Retina (tissue), 1 donor: ENCODE results near the gene DCAF4.

Experiments used
- DNase-seq: peaks from one replicate; pipeline ENCODE4 v3.0.0-alpha.2; 2016

Gene DCAF4, protein sequence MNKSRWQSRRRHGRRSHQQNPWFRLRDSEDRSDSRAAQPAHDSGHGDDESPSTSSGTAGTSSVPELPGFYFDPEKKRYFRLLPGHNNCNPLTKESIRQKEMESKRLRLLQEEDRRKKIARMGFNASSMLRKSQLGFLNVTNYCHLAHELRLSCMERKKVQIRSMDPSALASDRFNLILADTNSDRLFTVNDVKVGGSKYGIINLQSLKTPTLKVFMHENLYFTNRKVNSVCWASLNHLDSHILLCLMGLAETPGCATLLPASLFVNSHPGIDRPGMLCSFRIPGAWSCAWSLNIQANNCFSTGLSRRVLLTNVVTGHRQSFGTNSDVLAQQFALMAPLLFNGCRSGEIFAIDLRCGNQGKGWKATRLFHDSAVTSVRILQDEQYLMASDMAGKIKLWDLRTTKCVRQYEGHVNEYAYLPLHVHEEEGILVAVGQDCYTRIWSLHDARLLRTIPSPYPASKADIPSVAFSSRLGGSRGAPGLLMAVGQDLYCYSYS

DNA sequence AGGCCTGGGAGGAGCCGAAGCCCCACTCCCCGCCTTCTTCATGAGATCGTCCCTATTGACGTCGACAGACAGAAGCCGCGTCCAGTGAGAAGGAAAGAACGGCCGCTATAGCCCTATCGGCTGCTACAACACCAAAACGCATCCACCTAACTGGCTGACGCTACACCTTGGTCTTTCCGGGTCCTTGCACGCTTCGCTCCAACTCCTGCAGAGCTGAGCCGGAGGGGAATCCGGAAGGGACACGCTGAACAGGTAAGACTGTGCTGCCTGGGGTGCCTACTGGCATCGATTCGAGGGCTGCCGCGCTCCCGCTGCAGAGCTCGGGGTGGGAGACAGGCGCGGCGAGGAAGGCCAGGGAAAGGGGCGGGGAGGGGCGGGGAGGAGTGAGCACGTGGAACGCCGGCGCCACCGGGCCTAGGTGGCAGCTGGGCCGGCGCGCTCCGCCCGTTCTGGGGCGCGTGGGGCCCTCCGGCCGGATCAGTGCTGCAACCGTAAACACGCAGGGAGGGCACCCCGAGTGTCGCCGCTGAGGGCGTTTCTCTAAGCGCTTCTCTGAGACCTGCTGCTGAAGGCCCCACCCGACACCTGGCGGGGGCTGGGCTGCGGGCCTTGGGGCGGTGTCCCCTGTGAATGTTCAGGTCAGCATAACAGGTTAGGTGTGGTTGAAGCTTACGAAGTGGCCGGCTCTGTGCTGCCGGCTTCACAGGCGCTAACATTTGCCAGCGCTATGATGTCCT is at the start of gene DCAF4:
TSS of gene DCAF4 (plus strand) at position 173 of the 737 bp plus-strand sequence. CDS start 11,515 bp downstream, outside the sequence.
- DNase-seq = peak; percentile 93

DNA sequence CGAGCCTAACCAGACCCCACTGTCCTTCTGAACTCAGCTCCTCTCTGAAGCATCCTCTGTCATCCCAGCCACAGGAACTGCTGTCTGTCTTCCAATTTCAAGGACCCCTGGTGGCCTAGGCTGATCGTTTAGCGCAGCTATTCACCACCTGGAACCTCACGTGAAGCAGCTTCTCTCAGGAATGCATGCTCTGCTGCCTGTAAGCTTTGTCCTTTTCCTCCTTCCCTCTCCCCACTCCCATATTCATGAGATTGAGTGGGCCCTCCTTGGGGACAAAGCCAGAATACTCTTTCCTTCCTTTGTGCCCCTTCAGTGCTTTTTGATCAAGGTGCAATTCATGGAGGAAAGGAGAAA is 49.6 kb upstream of the DCAF4 start:
- no peak for DNase-seq

- no peak for DNase-seq
Observed at GRCh38 chr14:72878746-72879145, 47.5 kb upstream of the DCAF4 start.

DNA sequence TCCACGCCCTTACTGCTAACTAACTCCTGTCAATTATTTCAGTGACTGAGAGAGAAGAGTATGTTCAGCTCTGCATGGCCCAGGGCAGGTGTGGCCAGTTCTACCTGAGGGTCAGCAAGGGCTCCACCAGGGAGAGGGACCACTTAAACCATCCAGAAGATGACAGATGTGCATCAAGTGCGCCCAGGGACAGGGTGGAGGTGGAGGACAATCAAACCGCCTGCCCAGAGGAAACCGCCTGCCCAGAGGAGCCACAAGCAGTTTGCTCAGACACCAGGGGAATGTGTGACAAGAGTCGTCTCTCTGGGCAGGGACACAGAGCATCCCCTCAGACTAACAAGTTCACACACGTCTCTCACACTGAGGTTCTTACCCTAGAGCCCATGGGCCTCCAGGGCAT is 46.8 kb upstream of the DCAF4 start:
- DNase-seq = no peak

GRCh38 chr14:72880164-72880563 is 46.1 kb upstream of the DCAF4 start:
- no peak for DNase-seq

GRCh38 chr14:72880820-72881219 is 45.4 kb upstream of the DCAF4 start:
- no peak for DNase-seq

DNA sequence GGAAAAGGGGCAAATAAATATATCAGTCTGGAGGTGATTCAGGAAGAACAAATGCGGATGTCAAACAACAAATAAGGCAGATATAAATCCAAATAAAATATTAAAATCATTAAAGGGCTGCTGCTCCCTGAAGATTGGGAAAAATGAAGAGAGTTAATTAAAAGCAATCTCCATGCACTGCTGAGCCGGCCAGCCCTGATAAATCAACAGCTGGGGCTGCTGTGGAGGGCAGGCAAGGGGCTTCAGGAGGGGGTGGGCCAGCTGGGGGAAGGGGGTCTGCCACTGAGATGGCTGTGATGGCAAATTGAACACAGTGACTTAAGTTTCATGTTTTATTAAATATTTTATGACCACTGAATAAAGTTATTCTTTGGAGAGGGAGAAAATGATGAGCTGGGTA is 44.7 kb upstream of the DCAF4 start:
- DNase-seq = no peak

GRCh38 chr14:72882047-72882446 is 44.2 kb upstream of the DCAF4 start:
- DNase-seq = no peak

GRCh38 chr14:72882463-72882862 is 43.8 kb upstream of the DCAF4 start:
- no peak for DNase-seq

GRCh38 chr14:72883109-72883508 is 43.2 kb upstream of the DCAF4 start:
- DNase-seq = no peak

DNA sequence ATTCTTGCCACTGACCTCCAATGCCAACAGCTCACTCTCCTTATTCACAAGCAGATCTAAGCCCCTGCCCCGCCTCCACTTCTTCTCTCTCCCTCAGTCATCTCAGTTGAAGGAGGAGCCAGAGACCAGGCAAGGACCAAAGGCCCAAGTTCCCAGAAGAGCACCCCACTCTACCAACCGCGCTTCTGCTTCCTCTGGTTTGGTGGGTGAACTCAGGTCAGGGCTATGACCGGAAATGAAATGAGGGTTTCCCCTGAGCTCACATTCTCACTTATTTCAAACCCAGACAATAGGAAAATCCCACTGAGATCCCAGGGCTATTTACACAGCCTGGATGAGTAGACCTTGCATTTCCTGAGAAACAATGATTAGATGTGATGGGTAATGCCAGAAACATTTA is 42.3 kb upstream of the DCAF4 start:
- no peak for DNase-seq

DNA sequence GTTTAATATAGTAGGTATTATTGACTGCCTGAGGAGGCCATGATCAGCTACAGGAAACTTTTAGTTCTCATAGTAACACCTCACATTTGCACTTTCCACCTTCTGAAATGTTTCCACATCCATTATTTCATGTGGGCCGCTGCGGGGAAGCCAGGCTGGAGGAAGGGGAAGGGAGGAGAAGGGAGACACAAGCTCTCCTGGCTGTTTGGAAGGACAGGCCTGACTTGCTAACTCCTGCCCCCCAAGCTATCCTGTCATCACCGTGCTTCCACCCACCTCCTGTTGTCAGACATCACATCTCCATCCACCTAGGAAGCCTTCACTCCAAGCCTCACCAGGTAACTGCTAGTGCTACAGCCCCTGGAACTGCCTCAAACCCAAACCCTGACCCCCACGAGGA is 41.9 kb upstream of the DCAF4 start:
- DNase-seq = no peak

GRCh38 chr14:72887514-72887913 is 38.8 kb upstream of the DCAF4 start:
- DNase-seq = no peak

- no peak for DNase-seq
Observed at GRCh38 chr14:72888192-72888591, 38.1 kb upstream of the DCAF4 start.

DNA sequence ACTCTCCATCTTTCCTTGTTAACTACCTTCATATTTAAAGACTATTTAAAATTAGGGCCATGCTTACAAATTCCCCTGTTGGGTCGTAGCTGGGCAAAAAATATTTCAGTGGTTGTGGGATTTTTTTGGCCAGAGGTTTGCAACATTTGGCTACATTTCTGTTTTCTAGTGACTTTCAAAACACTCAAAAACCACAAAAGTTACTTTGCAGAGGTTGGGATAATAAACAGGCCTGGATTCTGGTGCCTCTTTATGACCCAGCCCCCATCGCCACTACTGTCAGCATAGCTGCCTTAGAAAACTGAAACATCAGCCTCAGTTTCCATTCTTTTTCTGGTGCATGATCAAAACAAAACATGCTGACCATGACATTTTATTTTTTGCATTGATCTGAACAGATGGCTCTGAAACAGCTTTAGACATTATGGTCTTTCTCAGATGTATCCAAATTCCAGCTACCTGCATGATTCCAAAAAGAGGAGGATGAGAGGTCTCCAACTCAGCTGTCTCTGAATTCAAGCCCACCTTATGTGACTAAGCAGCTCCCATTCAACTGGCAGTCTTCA is 37.5 kb upstream of the DCAF4 start:
- no peak for DNase-seq

DNA sequence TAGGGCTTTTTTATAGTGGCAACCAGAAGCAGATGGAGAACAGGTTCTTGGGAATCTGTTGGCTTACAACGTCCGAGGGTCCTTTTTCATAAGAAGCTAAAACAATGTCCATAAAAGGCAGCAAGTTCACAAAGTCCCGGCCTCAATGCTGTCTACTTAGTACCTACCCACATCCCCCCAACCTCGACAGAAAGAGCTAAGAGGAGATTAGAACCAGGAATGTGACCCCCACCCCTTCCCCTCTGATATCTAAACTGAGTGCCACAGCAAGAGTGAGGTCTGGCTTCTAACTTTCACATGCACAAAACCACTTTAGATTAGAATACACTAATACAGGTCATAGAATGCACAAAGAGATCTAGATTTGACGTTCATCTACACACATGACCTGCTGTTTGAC is 36.9 kb upstream of the DCAF4 start:
- DNase-seq = no peak

DNA sequence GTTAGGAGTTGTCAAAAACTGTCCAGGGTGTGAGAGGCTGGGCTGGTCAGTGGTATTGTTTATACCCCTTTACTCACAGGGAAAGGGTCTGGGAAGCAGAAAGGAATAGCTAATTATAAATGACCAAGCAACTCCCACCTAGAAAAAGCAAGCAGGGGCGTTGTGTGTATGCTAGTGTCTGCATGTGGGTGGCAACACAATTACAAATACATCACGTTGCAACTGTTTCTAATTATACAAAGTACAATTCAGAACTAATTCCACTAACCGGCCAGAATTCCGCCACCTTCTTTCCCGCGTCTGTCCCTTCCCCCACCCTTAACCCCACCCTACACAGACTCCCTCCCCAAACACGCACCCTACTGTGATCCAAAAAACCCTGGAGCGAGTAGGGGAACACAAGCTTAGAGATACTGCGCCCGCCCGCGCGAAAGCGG is 34.6 kb upstream of the DCAF4 start:
- DNase-seq = peak; percentile 22

DNA sequence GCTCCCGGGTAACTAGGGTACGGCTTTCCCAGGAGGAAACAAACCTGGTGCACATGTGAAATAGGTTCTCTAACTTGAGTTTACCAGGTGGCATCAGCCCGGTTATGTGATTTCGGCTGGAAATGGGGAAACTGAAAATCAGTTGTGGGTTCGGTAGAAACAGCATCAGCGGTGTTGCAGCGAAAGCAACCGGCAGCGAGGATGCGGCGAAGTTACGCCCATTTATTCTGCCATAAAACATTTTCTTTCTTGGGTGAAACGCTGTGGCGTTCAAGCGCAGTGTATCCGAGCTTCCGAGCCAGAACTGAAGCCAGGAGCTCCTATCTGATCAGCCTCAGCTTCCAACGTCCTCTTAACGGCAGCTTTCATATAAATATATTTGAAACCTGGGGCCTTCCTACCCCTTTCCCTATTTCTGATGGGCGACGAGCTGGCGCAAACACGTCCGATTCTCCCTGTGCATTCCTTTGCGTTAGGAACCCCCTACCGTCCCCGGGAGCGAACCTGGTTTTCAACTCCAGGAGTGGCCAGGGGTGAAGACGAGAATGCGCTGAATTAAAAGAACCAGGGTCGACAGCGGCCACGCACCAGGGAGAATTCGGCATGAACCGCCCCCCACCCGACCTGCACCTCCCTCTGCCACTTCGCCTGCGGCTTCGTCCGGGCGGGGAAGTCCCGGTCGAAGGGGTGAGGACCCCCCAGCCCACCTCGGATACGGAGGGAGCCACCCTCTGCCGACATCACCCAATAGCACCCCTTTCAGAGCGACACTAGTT is 34.0 kb upstream of the DCAF4 start:
- DNase-seq = peak; percentile 79

DNA sequence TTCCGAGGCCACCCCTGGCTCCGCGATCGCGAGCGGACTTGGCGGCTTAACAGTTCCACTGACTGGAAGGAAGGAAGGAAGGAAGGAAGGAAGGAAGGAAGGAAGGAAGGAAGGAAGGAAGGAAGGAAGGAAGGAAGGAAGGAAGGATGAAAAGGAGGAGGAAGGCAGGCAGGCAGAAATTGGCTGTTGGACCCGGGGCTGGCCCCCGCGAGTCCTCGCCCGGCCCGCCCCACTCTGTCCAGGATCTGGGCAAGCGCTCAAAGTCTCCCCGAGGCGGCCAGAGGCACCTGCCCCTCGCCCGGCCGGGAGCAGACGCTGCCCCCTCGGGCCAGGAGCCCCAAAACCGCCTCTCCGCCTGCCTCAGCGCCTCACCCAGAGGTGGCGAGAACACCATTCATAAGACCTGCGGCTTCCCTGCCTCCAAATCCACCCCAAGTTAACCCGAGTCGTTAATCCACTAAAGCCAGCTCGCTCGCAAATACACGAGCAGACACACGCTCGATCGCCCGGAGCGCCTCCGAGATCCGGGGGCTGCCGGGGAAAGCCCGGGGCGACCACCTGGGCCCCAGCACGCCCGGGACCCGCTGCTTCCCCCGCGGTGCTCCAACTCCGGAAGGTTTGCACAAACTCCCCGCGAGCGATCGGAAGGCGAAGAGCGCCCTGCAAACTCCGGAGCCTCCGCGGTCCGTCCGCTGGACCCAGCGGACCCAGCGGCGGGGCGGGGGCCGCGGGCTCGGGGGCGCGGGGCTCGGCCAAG is 33.2 kb upstream of the DCAF4 start:
- DNase-seq = peak; percentile 84

DNA sequence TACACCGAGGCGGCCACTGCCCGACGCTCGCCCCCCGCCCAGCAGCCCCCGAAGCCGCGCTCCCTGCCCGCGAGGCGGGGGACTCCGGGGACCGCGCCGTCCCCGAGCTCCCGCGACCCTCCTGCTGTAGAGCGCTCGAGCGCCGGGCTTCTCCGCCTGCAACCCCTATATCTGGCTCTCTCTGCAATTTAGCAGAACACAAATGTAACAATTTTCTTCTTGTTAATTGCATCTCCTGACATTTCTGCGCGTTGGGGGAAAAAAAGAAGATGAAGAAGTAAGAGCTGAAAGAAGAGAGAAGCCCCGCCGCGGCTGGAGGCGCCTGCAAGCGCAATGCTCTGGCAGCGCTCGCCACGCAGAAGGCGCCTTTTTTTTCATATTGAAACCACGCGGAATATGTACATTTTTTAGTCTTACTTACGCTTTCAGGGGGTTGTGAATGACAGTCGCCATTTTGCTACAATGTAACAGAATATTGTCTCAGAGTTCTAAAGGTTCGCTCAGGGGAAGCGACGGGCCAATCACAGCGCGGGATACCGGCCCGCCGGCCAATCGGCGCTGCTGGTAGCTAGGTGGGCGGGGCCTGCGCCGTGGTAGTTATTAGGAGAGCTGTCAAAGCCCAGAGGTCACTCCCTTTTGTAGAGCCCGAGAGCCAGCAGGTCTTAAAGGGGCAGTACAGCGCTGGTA is 32.5 kb upstream of the DCAF4 start, which contains the start of gene DPF3:
TSS of gene DPF3 (minus strand) at position 466 of the 687 bp plus-strand sequence. CDS start at position 453, 13 bp downstream.
- DNase-seq = peak; percentile 97

- no peak for DNase-seq
Observed at GRCh38 chr14:72894323-72894622, 32.0 kb upstream of the DCAF4 start.
